Sigmoid colon (tissue), 7 donors: ENCODE results near the gene DHX9. TPM values are rescaled to one million over a fixed set of nuclear protein-coding genes. Genes with fewer than 3 reads are reported as not detected.

Experiments used
- DNase-seq: peaks from one replicate; pipeline ENCODE4 v3.0.0-alpha.2; 2019
- H3K27ac ChIP-seq, 4 donors: fragments of 200-600 bp; sonication (generic); one replicate each; pipeline ENCODE4 v1.5.1; 2016 to 2019; ENCODE audit warnings: mild to moderate bottlenecking in 1 of 4
- H3K27me3 ChIP-seq, 3 donors: fragments of 200-600 bp; sonication (generic); one replicate each; pipeline ENCODE4 v1.5.1; 2019; ENCODE audit warnings: mild to moderate bottlenecking in 1 of 3
- H3K36me3 ChIP-seq, 4 donors: fragments of 200-600 bp; sonication (generic); one replicate each; pipeline ENCODE4 v1.5.1; 2016 to 2019
- H3K4me1 ChIP-seq, 4 donors: fragments of 200-600 bp; sonication (generic); one replicate each; pipeline ENCODE4 v1.5.1; 2017 to 2019
- H3K4me3 ChIP-seq, 4 donors: fragments of 200-600 bp; sonication (generic); one replicate each; pipeline ENCODE4 v1.5.1; 2017 to 2019; ENCODE audit warnings: mild to moderate bottlenecking in 2 of 4, moderate library complexity in 1 of 4
- H3K9me3 ChIP-seq, 4 donors: fragments of 200-600 bp in 3 of 4; sonication (generic) in 3 of 4; one replicate each; pipeline versions ENCODE4 v1.5.1 to v1.6.1; 2013 to 2019
- EP300 ChIP-seq, 4 donors: sonication (generic); formaldehyde crosslinking; IDR thresholded peaks; one replicate each; pipeline ENCODE4 v1.6.1; 2017; ENCODE audit warnings: antibody characterized with exemption in 4 of 4
- POLR2A ChIP-seq, 2 donors: fragments of 450-650 bp; IDR thresholded peaks; one replicate each; pipeline ENCODE4 v1.6.1; 2016; ENCODE audit warnings: antibody characterized with exemption in 2 of 2, mild to moderate bottlenecking in 2 of 2, moderate library complexity in 2 of 2
- POLR2AphosphoS5 ChIP-seq, 4 donors: sonication (generic); formaldehyde crosslinking; IDR thresholded peaks; one replicate each; pipeline ENCODE4 v1.6.1; 2017; ENCODE audit warnings: antibody characterized with exemption in 4 of 4
- WGBS, 2 donors: extraction: QIAGEN DNeasy Blood & Tissue Kit; methylation state at CpG; one replicate each; pipeline ENCODE4 v1.1.7; 2013; 5-methylcytosine and 5-hydroxymethylcytosine counted together
- intact Hi-C: fragments of 100-400 bp; cut with DNase I; formaldehyde crosslinking; loops from one replicate; pipeline ENCODE4 v1.15.1; 2023
- polyA plus RNA-seq, 3 donors: library from polyadenylated mRNA; stranded (reverse); fragments of 200-250 nt; gene quantifications; one replicate each; pipeline ENCODE4 v1.2.3, GENCODE V29; 2013
- total RNA-seq, 4 donors: library from RNA; depleted of rRNA; stranded (reverse); fragments of >200 nt; gene quantifications; one replicate each; pipeline ENCODE4 v1.1.0, GENCODE V29; 2016
- TF ChIP-seq, protein P1 (sequence below), 4 experiments: fragments of 450-650 bp in 3 of 4; fragments of 200-600 bp in 1 of 4; IDR thresholded peaks; one replicate each; pipeline ENCODE4 v1.5.1; 2016 to 2019; ENCODE audit warnings: antibody characterized with exemption in 4 of 4, mild to moderate bottlenecking in 3 of 4, moderate library complexity in 2 of 4
- donor health status: healthy with polysubstance abuse.
- donor health status: Bipolar disorder and iron deficiency.
- donor health status: healthy.

The DHX9 gene
- total and polyA plus RNA-seq, 7 donors: 25.4 to 96.7 (median 68.4) TPM

DNA sequence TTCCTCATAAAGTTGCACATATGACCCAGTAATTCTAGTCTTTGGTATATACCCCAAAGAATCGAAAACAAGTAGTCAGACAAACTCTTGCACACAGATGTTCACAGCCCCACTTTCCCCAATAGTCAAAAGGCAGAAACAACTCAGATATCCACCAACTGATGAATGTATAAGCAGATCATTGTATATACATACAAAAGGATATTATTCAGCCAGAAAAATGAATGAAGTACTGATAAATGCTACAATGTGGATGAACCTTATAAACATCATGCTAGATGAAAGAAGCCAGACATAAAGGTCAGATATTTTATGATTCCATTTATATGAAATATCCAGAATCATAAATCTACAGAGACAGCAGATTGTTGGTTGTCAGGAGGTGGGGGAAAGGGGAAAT is 86.5 kb downstream of the DHX9 start:
- 69 to 84% methylated on average over 1 of the region's 1 CpG for WGBS, 2 donors
- Histone ChIP-seq H3K27me3 (no peaks in the 10 kb centered on the region), H3K4me1 (no peaks in the 10 kb centered on the region), H3K27ac (no peak overlapping the region), H3K4me3 (no peak overlapping the region), H3K9me3 (no peaks in the 10 kb centered on the region), H3K36me3 (no peaks in the 10 kb centered on the region)
- DNase-seq: no peak
- intact Hi-C loops: no loop called here
- TF ChIP-seq, protein P1, sequence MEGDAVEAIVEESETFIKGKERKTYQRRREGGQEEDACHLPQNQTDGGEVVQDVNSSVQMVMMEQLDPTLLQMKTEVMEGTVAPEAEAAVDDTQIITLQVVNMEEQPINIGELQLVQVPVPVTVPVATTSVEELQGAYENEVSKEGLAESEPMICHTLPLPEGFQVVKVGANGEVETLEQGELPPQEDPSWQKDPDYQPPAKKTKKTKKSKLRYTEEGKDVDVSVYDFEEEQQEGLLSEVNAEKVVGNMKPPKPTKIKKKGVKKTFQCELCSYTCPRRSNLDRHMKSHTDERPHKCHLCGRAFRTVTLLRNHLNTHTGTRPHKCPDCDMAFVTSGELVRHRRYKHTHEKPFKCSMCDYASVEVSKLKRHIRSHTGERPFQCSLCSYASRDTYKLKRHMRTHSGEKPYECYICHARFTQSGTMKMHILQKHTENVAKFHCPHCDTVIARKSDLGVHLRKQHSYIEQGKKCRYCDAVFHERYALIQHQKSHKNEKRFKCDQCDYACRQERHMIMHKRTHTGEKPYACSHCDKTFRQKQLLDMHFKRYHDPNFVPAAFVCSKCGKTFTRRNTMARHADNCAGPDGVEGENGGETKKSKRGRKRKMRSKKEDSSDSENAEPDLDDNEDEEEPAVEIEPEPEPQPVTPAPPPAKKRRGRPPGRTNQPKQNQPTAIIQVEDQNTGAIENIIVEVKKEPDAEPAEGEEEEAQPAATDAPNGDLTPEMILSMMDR (IDR thresholded peaks at IDR 0.05): no peak
- TF ChIP-seq EP300 (IDR thresholded peaks at IDR 0.05) (no peak), POLR2AphosphoS5 (IDR thresholded peaks at IDR 0.05) (no peak), POLR2A (IDR thresholded peaks at IDR 0.05) (no peak)

DNA sequence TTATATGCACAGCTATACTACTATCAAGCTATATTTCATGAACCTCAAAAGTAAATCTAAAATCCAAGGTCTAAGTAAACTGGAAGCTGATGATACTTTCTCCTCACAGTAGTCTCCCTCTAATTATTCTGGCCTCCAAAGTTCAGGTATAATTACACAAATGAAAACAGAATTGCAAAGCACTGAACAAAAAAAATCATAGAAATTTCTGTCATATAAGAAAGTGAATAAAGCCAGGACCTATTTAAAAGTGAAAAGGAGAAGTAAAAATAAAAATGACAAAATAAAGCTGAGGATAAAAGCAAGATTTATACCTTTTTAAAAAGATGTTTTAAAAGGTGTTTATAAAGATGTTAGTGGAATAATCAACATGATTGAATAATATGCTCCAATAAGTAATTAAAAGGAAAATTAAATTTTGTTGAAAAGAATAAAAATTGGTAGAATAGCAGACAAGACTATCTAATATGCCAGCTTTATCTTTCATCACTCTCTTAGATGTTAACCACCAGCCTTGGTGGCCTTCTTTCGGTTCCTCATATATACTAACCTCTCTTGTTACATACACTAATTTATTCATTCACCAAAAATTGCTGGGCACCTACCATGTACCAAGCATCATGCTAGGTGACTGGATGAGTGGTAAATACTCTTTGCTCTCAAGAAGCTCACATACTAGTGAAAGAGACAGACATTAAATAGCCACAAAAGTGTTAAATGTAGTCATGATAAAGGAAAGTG is 88.7 kb downstream of the DHX9 start:
- Histone ChIP-seq H3K9me3 (no peaks in the 10 kb centered on the region), H3K27me3 (no peaks in the 10 kb centered on the region), H3K4me3 (no peak overlapping the region), H3K4me1 (no peaks in the 10 kb centered on the region), H3K36me3 (no peaks in the 10 kb centered on the region), H3K27ac (no peak overlapping the region)
- DNase-seq: no peak
- TF ChIP-seq POLR2A (IDR thresholded peaks at IDR 0.05): no peak
- no peak for TF ChIP-seq POLR2AphosphoS5 (IDR thresholded peaks at IDR 0.05)
- TF ChIP-seq, protein P1 (IDR thresholded peaks at IDR 0.05): no peak
- TF ChIP-seq EP300 (IDR thresholded peaks at IDR 0.05): no peak
- WGBS, 2 donors: 82 to 90% methylated on average over 1 of the region's 1 CpG
- intact Hi-C loops: no loop called here

DNA sequence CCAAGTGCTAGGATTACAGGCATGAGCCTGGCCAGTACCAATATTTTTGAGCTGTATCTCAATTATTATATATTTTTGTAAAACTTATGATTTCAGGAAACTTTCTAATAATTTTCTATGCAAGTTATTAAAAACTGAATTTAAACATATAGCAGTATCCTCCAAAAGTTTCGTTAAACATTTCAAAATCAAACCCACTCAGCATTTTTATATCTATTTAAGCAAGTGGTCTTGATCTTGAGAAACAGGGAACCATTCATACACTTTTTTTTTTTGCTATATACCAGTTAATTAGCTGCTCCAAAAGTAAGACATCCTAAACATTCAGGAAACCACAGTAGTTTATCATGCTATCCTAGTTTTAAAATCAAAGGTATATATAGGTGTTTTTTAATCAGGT is 91.8 kb downstream of the DHX9 start:
- intact Hi-C loops: no loop called here
- Histone ChIP-seq H3K36me3 (no peaks in the 10 kb centered on the region), H3K27ac (no peak overlapping the region), H3K4me1 (no peaks in the 10 kb centered on the region), H3K4me3 (no peak overlapping the region), H3K27me3 (no peaks in the 10 kb centered on the region), H3K9me3 (peaks cover 0 to 4% (median 1%) of the 10 kb centered on the region in 4 donors)
- WGBS, 2 donors: 53 to 77% methylated on average over 1 of the region's 1 CpG
- TF ChIP-seq, protein P1 (IDR thresholded peaks at IDR 0.05): no peak
- no peak for TF ChIP-seq POLR2AphosphoS5 (IDR thresholded peaks at IDR 0.05)
- TF ChIP-seq POLR2A (IDR thresholded peaks at IDR 0.05): no peak
- no peak for TF ChIP-seq EP300 (IDR thresholded peaks at IDR 0.05)
- DNase-seq: no peak

DNA sequence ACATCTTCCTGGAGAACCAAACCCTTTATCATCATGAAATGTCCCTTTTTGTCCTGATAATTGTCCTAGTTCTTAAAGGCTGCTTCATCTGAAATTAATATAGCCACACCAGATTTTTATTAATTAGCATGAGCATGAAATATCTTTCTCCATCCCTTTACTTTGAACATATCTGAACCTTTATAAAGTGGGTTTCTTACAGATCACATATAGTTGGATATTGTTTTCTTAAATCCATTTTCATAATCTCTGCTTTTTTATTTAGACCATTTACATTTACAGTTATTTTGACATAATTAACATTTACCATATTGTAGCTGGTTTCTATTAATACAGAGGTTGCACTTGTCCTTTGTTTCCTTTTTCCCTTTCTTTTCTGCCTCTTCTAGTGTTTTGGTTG is 96.6 kb downstream of the DHX9 start:
- Histone ChIP-seq H3K36me3 (no peaks in the 10 kb centered on the region), H3K4me3 (no peak overlapping the region), H3K4me1 (no peaks in the 10 kb centered on the region), H3K27ac (no peak overlapping the region), H3K9me3 (peaks cover 0 to 4% (median 1%) of the 10 kb centered on the region in 4 donors), H3K27me3 (no peaks in the 10 kb centered on the region)
- intact Hi-C loops: no loop called here
- TF ChIP-seq POLR2A (IDR thresholded peaks at IDR 0.05) (no peak), POLR2AphosphoS5 (IDR thresholded peaks at IDR 0.05) (no peak), EP300 (IDR thresholded peaks at IDR 0.05) (no peak)
- TF ChIP-seq, protein P1 (IDR thresholded peaks at IDR 0.05): no peak
- no peak for DNase-seq

Other genes with a start within 250 kb of the DHX9 start
- gene RGS16, start 235.0 kb upstream of the DHX9 start, total RNA-seq: 10 to 100 TPM in 1 of 4 donors, 1 to 10 TPM in 2, under 1 TPM in 1; 0.83 to 12.4 (median 2.6) TPM
- gene RGS16, start 235.0 kb upstream of the DHX9 start, polyA plus RNA-seq: 1 to 10 TPM in 2 of 3 donors, under 1 TPM in 1; 0.46 to 4.4 (median 1.2) TPM
- under 1 TPM in 1 of 4 donors, not detected in 3; 0.54 TPM for gene RGS8, start 154.8 kb upstream of the DHX9 start, total RNA-seq
- gene RGS8, start 154.8 kb upstream of the DHX9 start, polyA plus RNA-seq: under 1 TPM in 2 of 3 donors, not detected in 1; under 0.01 to 0.04 TPM
- 10 to 100 TPM in 2 of 4 donors, 1 to 10 TPM in 2; 7.2 to 13.0 (median 11.1) TPM for gene NPL, start 49.6 kb upstream of the DHX9 start, total RNA-seq
- 10 to 100 TPM in 2 of 3 donors, 1 to 10 TPM in 1; 9.2 to 19.9 (median 12.6) TPM for gene NPL, start 49.6 kb upstream of the DHX9 start, polyA plus RNA-seq
- not detected for gene SHCBP1L, start 113.8 kb downstream of the DHX9 start, total RNA-seq
- not detected for gene SHCBP1L, start 113.8 kb downstream of the DHX9 start, polyA plus RNA-seq
- 100 to 1,000 TPM; 269 to 542 (median 281) TPM for gene LAMC1, start 184.1 kb downstream of the DHX9 start, total RNA-seq
- 10 to 100 TPM in 2 of 3 donors, 1 to 10 TPM in 1; 3.5 to 28.9 (median 18.0) TPM for gene LAMC1, start 184.1 kb downstream of the DHX9 start, polyA plus RNA-seq